HG03095 (cell line): ENCODE results near the gene OR2A5.
"Not testable (repeated sequence)": the region's sequence is repeated elsewhere in the genome, so short reads cannot be mapped to it uniquely, and the experiment has no call there.

Source experiments
- ATAC-seq: cut with Tn5 transposase; IDR thresholded peaks from one replicate; pipeline ENCODE4 v1.9.1; 2021; ENCODE audit warnings: moderate library complexity; ENCODE audit not compliant: unreplicated experiment

The OR2A5 gene

GRCh38 chr7:144032985-144033709 lies 15.6 kb upstream of the OR2A5 start:
- ATAC-seq, result no peak

GRCh38 chr7:144035385-144035784 lies 13.4 kb upstream of the OR2A5 start:
- ATAC-seq, result no peak

GRCh38 chr7:144036302-144036885 lies 12.4 kb upstream of the OR2A5 start:
- ATAC-seq, result no peak

DNA sequence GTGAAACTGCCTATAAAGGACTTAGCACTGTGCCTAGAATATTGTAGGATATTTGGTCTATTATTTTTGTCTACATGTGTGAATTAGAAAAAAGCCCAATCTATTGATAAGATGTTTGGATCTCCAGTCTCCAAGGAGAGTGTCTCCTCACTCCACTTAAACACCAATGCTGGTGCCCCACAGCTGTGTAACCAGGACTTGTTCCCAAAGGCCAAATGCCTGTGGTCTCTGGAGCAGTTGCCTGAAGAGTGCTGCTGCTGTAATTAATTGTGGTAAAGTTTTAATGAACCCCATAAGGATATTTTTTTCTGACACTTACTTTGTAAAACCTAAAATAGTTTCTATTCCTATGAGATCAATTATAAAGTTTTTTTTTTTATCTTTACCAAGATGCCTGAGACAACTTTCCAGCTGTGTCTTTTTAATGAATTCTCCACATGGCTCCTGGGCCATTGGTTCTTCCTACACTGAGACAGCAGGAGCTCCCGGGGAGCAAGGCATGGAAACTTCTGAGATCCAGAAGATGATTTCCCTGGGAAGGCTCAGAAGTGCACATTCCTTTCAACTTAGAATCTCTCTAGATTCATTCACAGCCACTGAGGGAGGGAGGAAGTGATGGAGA lies 11.2 kb upstream of the OR2A5 start:
- ATAC-seq, result no peak

GRCh38 chr7:144038887-144039286 lies 9.9 kb upstream of the OR2A5 start:
- ATAC-seq, result no peak

DNA sequence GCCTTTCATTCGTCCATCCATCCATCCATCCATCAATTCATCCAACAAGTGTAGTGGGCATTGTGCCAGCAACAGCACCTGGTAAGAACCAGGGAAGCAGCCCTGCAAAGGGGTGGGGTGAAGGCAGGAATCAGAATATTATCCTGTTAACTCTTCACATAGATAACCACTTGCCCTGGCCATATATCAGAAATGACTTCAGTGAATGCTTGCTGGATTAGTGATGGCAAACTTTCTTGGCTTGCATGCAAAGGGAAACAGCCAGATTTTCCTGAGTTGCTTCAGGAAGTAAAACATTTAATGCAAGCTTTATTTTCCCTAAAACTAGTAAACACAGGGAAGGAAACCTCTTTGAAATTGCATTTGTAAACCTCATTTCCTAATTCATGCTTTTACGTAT lies 743 bp downstream of the OR2A5 start:
- no peak for ATAC-seq

- no peak for ATAC-seq
Observed at GRCh38 chr7:144050093-144050492, 1.3 kb downstream of the OR2A5 start.

GRCh38 chr7:144050884-144051283 lies 2.1 kb downstream of the OR2A5 start:
- not testable (repeated sequence) for ATAC-seq

GRCh38 chr7:144057954-144058353 lies 9.2 kb downstream of the OR2A5 start:
- no peak for ATAC-seq

DNA sequence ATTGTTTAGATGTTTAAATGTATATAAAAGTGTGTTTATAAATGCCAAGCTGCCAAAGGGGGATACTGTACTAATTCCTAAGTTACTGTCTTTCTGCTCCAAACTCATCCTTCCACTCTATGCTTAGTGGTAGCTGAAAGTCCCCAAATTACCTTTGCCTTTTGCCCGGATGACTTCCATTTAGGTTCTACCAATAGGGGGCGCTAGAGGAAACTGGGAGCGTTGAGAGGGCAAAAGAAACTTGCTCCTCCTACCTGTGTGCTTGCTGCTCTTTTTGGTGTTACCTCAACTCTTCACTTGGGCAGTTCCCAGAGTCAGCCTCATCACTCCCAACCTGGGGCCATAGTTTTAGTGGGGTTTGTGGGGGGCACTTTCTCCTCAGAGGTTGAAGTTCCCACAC lies 15.0 kb downstream of the OR2A5 start:
- ATAC-seq, result no peak

DNA sequence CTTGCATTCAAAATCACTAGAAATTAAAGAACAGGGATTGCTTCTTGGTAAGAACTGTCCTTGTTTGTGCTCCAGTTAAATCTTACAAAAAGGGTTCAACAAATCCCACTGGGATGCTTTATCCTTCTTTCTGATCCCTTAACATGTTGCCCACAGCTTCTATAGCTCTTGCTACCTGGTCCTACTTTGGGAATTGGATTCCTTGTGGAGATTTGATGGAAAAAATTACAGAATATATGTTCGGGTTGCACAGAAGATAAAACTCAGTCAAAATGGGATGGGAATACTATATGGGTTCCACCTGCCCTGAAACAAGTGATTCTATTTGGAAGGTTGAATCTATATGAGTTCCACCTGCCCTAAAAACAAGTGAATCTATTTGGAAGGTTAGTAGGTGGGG lies 20.8 kb downstream of the OR2A5 start, which contains the start of gene OR2A25:
Gene OR2A25, plus strand, starts transcription at position 301 of the 400 bp plus-strand sequence. CDS start 4,409 bp downstream, outside the sequence.
- ATAC-seq, result no peak

- no peak for ATAC-seq
Observed at GRCh38 chr7:144069953-144070352, 21.2 kb downstream of the OR2A5 start.

- no peak for ATAC-seq
Observed at GRCh38 chr7:144074374-144074773, 25.6 kb downstream of the OR2A5 start.

- ATAC-seq, result no peak
Observed at GRCh38 chr7:144085978-144086377, 37.2 kb downstream of the OR2A5 start, which contains the start of gene OR2A12. OR2A12 (plus strand) TSS chr7:144086278; CDS start chr7:144095108, 8,830 bp downstream.

GRCh38 chr7:144086730-144087129 lies 38.0 kb downstream of the OR2A5 start:
- ATAC-seq, result no peak

DNA sequence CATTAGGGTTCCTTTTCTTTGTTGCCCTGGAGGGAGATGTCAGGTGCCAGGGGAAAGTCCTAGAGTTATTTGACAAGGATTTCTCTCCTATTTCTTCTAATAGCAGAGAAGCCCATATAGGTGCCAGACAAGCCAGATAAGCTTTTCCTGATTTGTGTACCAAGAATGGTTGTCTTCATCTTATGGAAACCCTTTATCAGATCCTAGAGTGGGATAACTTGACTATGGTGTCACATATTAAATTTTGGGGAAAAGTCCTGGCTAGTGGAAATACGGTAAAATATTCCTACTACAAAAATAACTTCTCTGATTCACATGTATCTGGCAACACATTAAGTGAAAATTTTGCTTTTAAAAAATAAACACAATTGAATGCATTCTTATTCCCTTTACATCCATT lies 38.5 kb downstream of the OR2A5 start:
- no peak for ATAC-seq

DNA sequence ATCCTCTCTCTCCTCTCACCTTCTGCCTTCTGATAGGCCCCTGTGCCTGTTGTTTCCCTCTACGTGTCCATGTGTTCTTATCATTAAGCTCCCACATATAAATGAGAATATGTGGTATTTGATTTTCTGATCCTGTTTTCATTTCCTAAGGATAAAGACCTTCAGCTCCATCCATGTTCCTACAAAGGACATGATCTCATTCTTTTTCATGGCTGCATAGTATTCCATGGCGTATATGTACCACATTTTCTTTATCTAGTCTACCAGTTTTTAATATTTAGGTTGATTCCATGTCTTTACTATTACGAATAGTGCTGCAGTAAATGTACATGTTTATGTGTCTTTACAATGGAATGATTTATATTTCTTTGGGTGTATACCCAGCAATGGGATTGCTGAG lies 41.9 kb downstream of the OR2A5 start:
- ATAC-seq, result no peak

- no peak for ATAC-seq
Observed at GRCh38 chr7:144098776-144099175, 50.0 kb downstream of the OR2A5 start.

GRCh38 chr7:144100607-144101006 lies 51.9 kb downstream of the OR2A5 start:
- no peak for ATAC-seq

DNA sequence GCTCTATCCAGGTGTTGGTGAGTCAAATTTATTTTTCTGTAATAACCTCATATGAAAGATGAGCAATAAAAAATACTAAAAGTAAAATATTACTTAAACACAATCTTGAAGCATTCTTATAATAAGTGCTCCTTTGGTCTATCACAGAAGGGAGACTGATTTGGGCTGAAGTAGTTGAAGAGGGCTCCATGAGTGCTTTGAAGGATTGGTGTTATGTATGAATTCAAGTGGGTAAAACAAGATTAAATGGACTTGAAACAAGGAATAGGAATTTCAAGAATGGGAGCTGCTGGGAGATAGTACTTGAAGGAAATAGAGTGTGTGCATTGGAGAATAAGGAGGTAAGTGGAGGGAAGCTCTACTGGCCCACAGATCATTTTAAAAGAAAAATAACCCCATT lies 53.3 kb downstream of the OR2A5 start:
- ATAC-seq, result no peak

GRCh38 chr7:144105211-144105610 lies 56.5 kb downstream of the OR2A5 start:
- ATAC-seq, result no peak
